HG03095 (cell line): ENCODE measurements around the gene ZNF385C.

Experiments
- ATAC-seq: cut with Tn5 transposase; IDR thresholded peaks from one replicate; pipeline ENCODE4 v1.9.1; 2021; ENCODE audit warnings: moderate library complexity; ENCODE audit not compliant: unreplicated experiment

The ZNF385C gene

GRCh38 chr17:42078396-42079043 is 19.8 kb downstream of the ZNF385C start:
- no peak for ATAC-seq

DNA sequence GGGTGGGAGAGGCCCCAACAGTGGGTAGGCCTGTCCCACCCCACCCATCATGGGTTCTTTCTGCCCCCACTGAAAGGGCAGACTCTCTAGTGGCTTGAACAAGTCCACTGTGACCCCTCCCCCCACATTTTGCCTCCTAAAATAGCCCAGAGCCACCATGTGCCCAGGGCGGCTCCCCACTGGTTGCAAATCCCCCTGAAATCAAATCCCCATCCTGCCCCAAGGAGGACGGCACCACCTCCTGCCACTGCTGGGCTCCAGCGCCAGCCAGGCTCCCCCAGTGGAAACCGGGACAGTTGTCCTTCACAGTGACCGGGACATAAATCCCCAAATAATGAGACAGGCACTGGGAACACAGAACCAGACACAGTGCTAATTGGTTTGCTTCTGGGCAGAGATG is 20.5 kb downstream of the ZNF385C start:
- no peak for ATAC-seq

GRCh38 chr17:42076797-42077559 is 21.3 kb downstream of the ZNF385C start:
- ATAC-seq = no peak

GRCh38 chr17:42075789-42076188 is 22.5 kb downstream of the ZNF385C start:
- no peak for ATAC-seq

GRCh38 chr17:42072323-42073187 is 25.7 kb downstream of the ZNF385C start:
- no peak for ATAC-seq

DNA sequence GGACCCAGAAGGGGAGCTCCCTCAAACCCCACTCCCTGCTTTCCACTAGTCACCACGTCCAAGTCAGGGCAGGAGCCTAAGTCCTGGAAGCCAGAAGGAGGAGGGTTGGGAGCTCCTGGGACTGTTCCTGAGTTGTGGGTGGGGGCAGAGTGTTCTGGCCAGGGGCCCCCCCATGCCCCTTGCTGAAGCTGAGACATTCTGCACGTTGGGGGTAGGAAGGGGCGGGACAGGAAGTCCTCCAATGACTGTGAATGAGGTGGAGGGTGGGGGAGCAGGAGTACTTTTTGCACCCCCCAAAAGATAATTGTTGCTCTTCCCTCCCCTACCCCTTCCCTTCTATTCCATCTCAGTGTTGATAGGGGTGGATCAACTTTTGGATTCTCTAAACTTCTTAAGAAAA is 26.5 kb downstream of the ZNF385C start:
- ATAC-seq = no peak

DNA sequence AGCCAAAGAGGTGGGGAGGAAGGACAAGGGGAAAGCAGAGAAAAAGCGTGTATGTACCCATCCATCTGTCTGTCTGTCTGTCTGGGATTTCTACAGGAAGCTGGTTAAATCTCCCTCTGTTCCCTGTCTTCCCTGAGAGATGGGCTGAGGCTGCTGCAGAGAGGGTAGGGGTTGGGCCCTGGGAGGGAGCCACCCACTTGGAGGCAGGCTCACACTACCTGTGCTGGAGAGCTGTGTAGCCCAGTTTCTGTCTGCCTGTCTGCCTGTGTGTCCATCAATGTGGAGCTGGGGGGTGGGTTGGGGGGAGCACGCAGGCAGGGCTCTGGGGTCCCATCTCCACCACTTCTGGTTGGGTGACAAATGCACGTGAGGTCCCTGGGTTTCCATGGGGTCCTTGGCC is 29.3 kb downstream of the ZNF385C start:
- no peak for ATAC-seq

GRCh38 chr17:42067371-42068091 is 30.7 kb downstream of the ZNF385C start:
- no peak for ATAC-seq

DNA sequence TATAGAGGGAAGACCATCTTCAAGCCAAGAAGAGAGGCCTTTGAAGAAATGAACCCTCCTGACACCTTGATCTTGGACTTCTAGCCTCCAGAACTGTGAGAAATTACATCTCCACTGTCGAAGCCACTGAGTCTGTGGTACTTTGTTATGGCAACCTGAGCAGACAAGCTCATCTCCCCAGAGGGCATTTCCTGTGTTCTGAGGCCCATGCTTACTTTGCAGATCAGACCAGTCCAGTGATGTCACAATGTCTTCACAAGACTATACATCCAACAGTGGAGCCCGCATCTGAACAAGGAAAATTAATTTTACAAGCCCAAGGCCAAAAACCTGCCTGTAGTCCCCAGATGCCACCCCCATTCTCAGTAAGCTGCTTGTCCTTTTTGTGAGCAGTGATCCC is 33.1 kb downstream of the ZNF385C start:
- no peak for ATAC-seq

DNA sequence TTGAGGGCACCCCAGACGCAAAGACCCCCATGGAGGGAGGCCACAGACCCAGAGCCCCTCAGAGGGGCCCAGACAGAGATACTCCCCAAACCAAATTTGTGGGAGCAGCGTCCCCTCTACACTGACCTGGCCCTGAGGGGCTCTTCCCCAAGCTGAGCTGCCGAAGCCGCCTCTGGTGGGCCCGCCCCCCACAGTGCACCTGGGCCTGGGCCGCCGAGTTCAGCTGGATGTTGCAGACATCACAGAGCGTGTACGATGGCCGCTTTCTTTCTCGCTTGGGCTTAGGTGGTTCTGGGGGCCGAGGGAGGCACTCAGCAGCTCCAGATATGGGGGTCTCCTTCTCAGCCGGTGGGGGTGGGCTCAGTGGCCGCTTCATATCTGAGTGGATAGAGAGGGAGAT is 35.6 kb downstream of the ZNF385C start:
- no peak for ATAC-seq

GRCh38 chr17:42061646-42062487 is 36.4 kb downstream of the ZNF385C start:
- ATAC-seq = no peak

GRCh38 chr17:42060231-42060630 is 38.0 kb downstream of the ZNF385C start:
- no peak for ATAC-seq

- ATAC-seq = no peak
Measured at GRCh38 chr17:42059815-42060214, 38.5 kb downstream of the ZNF385C start.

GRCh38 chr17:42058063-42058462 is 40.2 kb downstream of the ZNF385C start:
- ATAC-seq = no peak

DNA sequence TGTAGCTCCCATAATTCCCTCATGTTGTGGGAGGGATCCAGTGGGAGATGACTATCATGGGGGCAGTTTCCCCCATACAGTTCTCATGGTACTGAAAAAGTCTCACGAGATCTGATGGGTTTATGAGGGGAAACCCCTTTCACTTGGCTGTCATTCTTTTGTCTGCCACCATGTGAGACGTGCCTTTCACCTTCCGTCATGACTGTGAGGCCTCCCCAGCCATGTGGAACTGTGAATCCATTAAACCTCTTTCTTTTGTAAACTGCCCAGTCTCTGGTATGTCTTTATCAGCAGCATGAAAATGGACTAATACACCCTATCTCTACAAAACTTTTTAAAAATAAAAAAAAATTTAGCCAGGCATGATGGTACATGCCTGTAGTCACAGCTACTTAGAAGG is 41.6 kb downstream of the ZNF385C start:
- no peak for ATAC-seq

DNA sequence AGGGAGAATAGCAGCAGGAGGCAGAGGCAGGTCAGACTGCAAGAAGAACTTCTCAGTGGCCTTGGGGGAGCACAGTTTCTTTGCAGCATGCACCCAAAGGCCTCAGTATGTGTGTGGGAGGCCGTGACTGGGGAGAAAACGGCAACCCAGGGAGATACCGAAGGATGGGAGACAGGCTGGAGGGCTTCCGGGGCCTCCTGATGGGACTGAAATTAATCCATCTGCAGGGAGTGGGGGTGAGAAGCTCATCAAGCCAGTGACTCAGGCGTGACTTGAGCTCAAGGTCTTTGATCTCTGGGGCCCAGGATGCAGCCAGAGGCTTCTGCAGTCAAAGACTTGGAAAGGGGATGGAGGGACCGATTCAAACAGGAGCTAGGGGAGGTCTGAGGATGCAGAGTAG is 42.8 kb downstream of the ZNF385C start:
- ATAC-seq = no peak

- ATAC-seq = no peak
Measured at GRCh38 chr17:42055027-42055426, 43.2 kb downstream of the ZNF385C start.

- ATAC-seq = no peak
Measured at GRCh38 chr17:42053731-42054500, 44.4 kb downstream of the ZNF385C start.

- ATAC-seq = no peak
Measured at GRCh38 chr17:42052346-42052877, 45.9 kb downstream of the ZNF385C start.
